Mucosa of descending colon (tissue), 3 donors: Measurements from ENCODE around the gene ANKFY1. TPM values are rescaled to one million over a fixed set of nuclear protein-coding genes. Genes with fewer than 3 reads are reported as not detected.
A peak's percentile ranks its signal among the peaks of the same experiment; 100 is the strongest.

Experiments
- ATAC-seq: fragments of 200-7000 bp; cut with Tn5 transposase; one replicate; pipeline ENCODE4 v1.9.1; 2020; ENCODE audit warnings: mild to moderate bottlenecking, moderate library complexity
- DNase-seq, 3 donors: peaks; one replicate each; pipeline ENCODE4 v3.0.0-alpha.2; 2020
- H3K36me3 ChIP-seq: fragments of 200-600 bp; one replicate; pipeline ENCODE4 v1.8.0; 2021; ENCODE audit warnings: low read depth, mild to moderate bottlenecking
- H3K4me1 ChIP-seq: fragments of 200-600 bp; one replicate; pipeline ENCODE4 v1.8.0; 2021; ENCODE audit warnings: low read depth, mild to moderate bottlenecking
- H3K4me3 ChIP-seq: fragments of 200-600 bp; one replicate; pipeline ENCODE4 v1.8.0; 2021; ENCODE audit warnings: mild to moderate bottlenecking
- H3K9me3 ChIP-seq: fragments of 200-600 bp; one replicate; pipeline ENCODE4 v1.8.0; 2021; ENCODE audit warnings: mild to moderate bottlenecking
- CTCF ChIP-seq: fragments of 200-600 bp; IDR thresholded peaks from one replicate; pipeline ENCODE4 v1.8.0; 2022; ENCODE audit warnings: antibody characterized with exemption, mild to moderate bottlenecking
- intact Hi-C, 2 donors: fragments of 100-400 bp; cut with DNase I in 1 of 2; cut with micrococcal nuclease in 1 of 2; formaldehyde crosslinking; loops; one replicate each; pipeline versions ENCODE4 v1.11.0 to v1.11.1; 2022; cut with DNase I, micrococcal nuclease
- long read RNA-seq, 2 donors: library from polyadenylated mRNA; unstranded; transcript quantifications; one replicate each; pipeline ENCODE4 v2.0.0, GENCODE V29; 2019 to 2021
- total RNA-seq, 3 donors: library from RNA; stranded (reverse); fragmentation: NEBNext Ultra II Directional in 2 of 3; extraction: Animal tissue kit (Norgen Biotek cat#: 25700) in 2 of 3; gene quantifications; one replicate each; pipeline versions ENCODE4 v1.2.1 to v1.2.4, GENCODE V29; 2021 to 2023
- donor health status: DM: no; HTN: no; CAD: no; lungs with moderate emphysema.
- donor health status: DM: no; HTN: no; CAD: no.
- donor health status: DM: no; HTN: yes; CAD: no.

ANKFY1 gene
- total RNA-seq: 10 to 100 TPM; 52.0 to 94.3 (median 59.5) TPM
- long read RNA-seq, donor 1, full-length matches to known transcripts: 3 of 16 reads
- long read RNA-seq, donor 1, partial matches to known transcripts: 3 of 16 reads
- long read RNA-seq, donor 1, other reads (novel, unspliced or antisense): 10 of 16 reads
- long read RNA-seq, donor 2, partial matches to known transcripts: 1 of 5 reads
- long read RNA-seq, donor 2, other reads (novel, unspliced or antisense): 4 of 5 reads

GRCh38 chr17:4263282-4264215, at the start of gene ANKFY1:
Gene ANKFY1 (minus strand): TSS chr17:4263979. CDS start chr17:4263941, 38 bp downstream.
- DNase-seq (peak; percentile 97 to 99 (median 97)), ATAC-seq (peak; percentile 98)
- TF ChIP-seq CTCF: no peak
- intact Hi-C loops: no loop called here
- Histone ChIP-seq H3K9me3 (peaks cover 3% of the 10 kb centered on the region), H3K4me3 (peak within 1 kb of the TSS; percentile 99), H3K36me3 (no peaks in the 10 kb centered on the region), H3K4me1 (peaks cover 17% of the 10 kb centered on the region)

GRCh38 chr17:4310354-4311060, 46.7 kb upstream of the ANKFY1 start:
- Histone ChIP-seq H3K4me3 (no peak overlapping the region), H3K9me3 (no peaks in the 10 kb centered on the region), H3K36me3 (no peaks in the 10 kb centered on the region), H3K4me1 (peaks cover 26% of the 10 kb centered on the region)
- intact Hi-C loops: no loop called here
- DNase-seq: no peak
- TF ChIP-seq CTCF: no peak
- peak; percentile 39 for ATAC-seq

- no peak for DNase-seq
- no peak overlapping the region for H3K4me3 ChIP-seq
- H3K36me3 ChIP-seq: no peaks in the 10 kb centered on the region
- H3K4me1 ChIP-seq: peaks cover 25% of the 10 kb centered on the region
- H3K9me3 ChIP-seq: no peaks in the 10 kb centered on the region
- intact Hi-C loops: loop anchor here in 1 of 2 donors (10.0 kb wide), 1 partner anchor 95 kb away; no protein-coding TSS in a partner anchor
- no peak for ATAC-seq
- TF ChIP-seq CTCF: no peak
Measured at GRCh38 chr17:4309897-4310296, 46.1 kb upstream of the ANKFY1 start.

- Histone ChIP-seq H3K4me3 (no peak overlapping the region), H3K9me3 (no peaks in the 10 kb centered on the region), H3K4me1 (peaks cover 19% of the 10 kb centered on the region), H3K36me3 (no peaks in the 10 kb centered on the region)
- intact Hi-C loops: loop anchor here in 1 of 2 donors (10.0 kb wide), 1 partner anchor 93 kb away; no protein-coding TSS in a partner anchor
- no peak for TF ChIP-seq CTCF
- ATAC-seq (no peak), DNase-seq (no peak)
Measured at GRCh38 chr17:4307179-4307930, 43.6 kb upstream of the ANKFY1 start.

- no peak for TF ChIP-seq CTCF
- Histone ChIP-seq H3K4me1 (peaks cover 11% of the 10 kb centered on the region), H3K36me3 (no peaks in the 10 kb centered on the region), H3K9me3 (no peaks in the 10 kb centered on the region), H3K4me3 (no peak overlapping the region)
- intact Hi-C loops: loop anchor here in 1 of 2 donors (10.0 kb wide), 1 partner anchor 90 kb away; no protein-coding TSS in a partner anchor
- DNase-seq (no peak), ATAC-seq (no peak)
Measured at GRCh38 chr17:4305224-4305623, 41.4 kb upstream of the ANKFY1 start.
